Smooth muscle cell (in vitro differentiated cells): ENCODE results near the gene GLRX3. TPM values are rescaled to one million over a fixed set of nuclear protein-coding genes. Genes with fewer than 3 reads are reported as not detected.

Experiments
- DNase-seq: peaks from one replicate; lab custom pipeline; 2025; ENCODE audit not compliant: unreplicated experiment; lab: John Stamatoyannopoulos, UW
- H2AFZ ChIP-seq: fragments of 200-600 bp; sonication (generic); 2 replicates; pipeline ENCODE4 v1.6.0; 2016; ENCODE audit warnings: antibody characterized with exemption, low read depth, mild to moderate bottlenecking
- H3F3A ChIP-seq: fragments of 200-600 bp; sonication (generic); 2 replicates; pipeline ENCODE4 v1.6.0; 2017; ENCODE audit warnings: antibody characterized with exemption, low read depth
- H3K27ac ChIP-seq: fragments of 200-600 bp; sonication (generic); 2 replicates; pipeline ENCODE4 v1.5.1; 2016; ENCODE audit warnings: low read depth, mild to moderate bottlenecking
- H3K27me3 ChIP-seq: fragments of 200-600 bp; sonication (generic); 2 replicates; pipeline ENCODE4 v1.6.1; 2016; ENCODE audit warnings: low read depth, mild to moderate bottlenecking
- H3K36me3 ChIP-seq: fragments of 200-600 bp; sonication (generic); 2 replicates; pipeline ENCODE4 v1.5.1; 2016; ENCODE audit warnings: low read depth
- H3K4me1 ChIP-seq: fragments of 200-600 bp; sonication (generic); 2 replicates; pipeline ENCODE4 v1.5.1; 2016; ENCODE audit warnings: low read depth
- H3K4me2 ChIP-seq: fragments of 200-600 bp; sonication (generic); 2 replicates; pipeline ENCODE4 v1.6.0; 2016; ENCODE audit warnings: mild to moderate bottlenecking
- H3K4me3 ChIP-seq: fragments of 200-600 bp; sonication (generic); 2 replicates; pipeline ENCODE4 v1.5.1; 2016; ENCODE audit warnings: mild to moderate bottlenecking
- H3K79me2 ChIP-seq: fragments of 200-600 bp; sonication (generic); 2 replicates; pipeline ENCODE4 v1.6.0; 2016; ENCODE audit warnings: low read depth, mild to moderate bottlenecking
- H3K9ac ChIP-seq: fragments of 200-600 bp; sonication (generic); 2 replicates; pipeline ENCODE4 v1.6.0; 2016; ENCODE audit warnings: low read depth
- H3K9me3 ChIP-seq: fragments of 200-600 bp; sonication (generic); replicated peaks from 2 replicates; pipeline ENCODE4 v1.5.1; 2016; ENCODE audit warnings: low read depth
- H4K20me1 ChIP-seq: fragments of 200-600 bp; sonication (generic); 2 replicates; pipeline ENCODE4 v1.6.0; 2016; ENCODE audit warnings: low read depth
- WGBS: methylation state at CpG from one replicate; pipeline ENCODE4 v1.1.7; 2016; ENCODE audit warnings: low lambda C conversion rate; 5-methylcytosine and 5-hydroxymethylcytosine counted together
- polyA plus RNA-seq: library from polyadenylated mRNA; unstranded; fragments of >200 nt; fragmentation: Nextera tagmentation; extraction: Ambion mirVana; gene quantifications from 2 replicates; pipeline ENCODE4 v1.2.1, GENCODE V29; 2016
- total RNA-seq: library from RNA; depleted of rRNA; stranded (reverse); fragments of >200 nt; gene quantifications from 2 replicates; pipeline ENCODE4 v1.2.3, GENCODE V29; 2014
- TF ChIP-seq, protein P1 (sequence below): fragments of 200-600 bp; sonication (generic); IDR thresholded peaks from 2 replicates; pipeline ENCODE4 v1.5.1; 2017; ENCODE audit warnings: borderline replicate concordance, mild to moderate bottlenecking, antibody characterized with exemption; ENCODE audit not compliant: insufficient read depth, poor library complexity, severe bottlenecking

The GLRX3 gene
- total and polyA plus RNA-seq, 2 experiments from 2014 or later = 125 to 132 TPM

DNA sequence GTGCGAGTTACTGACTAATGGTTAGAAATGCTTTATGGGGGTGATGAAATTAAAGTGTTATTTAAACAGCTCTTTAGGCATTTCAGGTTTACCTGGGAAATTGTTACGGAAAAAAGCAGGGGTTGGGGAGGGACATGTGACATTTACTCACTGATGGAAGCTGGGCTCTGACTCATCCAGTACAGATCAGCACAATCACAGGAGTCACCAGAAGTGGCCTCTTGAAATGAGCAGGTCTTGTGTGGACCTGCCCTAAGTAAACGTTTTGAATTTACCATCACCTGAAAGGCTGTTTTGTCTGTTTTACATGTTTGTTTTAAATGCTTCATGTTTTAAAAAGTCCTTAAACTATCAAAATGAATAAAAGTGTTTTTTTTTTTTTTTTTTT lies 2.3 kb downstream of the GLRX3 start:
- H3K36me3 ChIP-seq = no peaks in the 10 kb centered on the region
- H4K20me1 ChIP-seq = peaks cover 67% of the 10 kb centered on the region
- TF ChIP-seq, protein P1, sequence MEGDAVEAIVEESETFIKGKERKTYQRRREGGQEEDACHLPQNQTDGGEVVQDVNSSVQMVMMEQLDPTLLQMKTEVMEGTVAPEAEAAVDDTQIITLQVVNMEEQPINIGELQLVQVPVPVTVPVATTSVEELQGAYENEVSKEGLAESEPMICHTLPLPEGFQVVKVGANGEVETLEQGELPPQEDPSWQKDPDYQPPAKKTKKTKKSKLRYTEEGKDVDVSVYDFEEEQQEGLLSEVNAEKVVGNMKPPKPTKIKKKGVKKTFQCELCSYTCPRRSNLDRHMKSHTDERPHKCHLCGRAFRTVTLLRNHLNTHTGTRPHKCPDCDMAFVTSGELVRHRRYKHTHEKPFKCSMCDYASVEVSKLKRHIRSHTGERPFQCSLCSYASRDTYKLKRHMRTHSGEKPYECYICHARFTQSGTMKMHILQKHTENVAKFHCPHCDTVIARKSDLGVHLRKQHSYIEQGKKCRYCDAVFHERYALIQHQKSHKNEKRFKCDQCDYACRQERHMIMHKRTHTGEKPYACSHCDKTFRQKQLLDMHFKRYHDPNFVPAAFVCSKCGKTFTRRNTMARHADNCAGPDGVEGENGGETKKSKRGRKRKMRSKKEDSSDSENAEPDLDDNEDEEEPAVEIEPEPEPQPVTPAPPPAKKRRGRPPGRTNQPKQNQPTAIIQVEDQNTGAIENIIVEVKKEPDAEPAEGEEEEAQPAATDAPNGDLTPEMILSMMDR = no peak
- peaks cover 13% of the 10 kb centered on the region for H3K4me1 ChIP-seq
- DNase-seq = no peak
- H3K4me2 ChIP-seq = peak overlapping the region; percentile 90
- H3K9me3 ChIP-seq = no peaks in the 10 kb centered on the region
- H2AFZ ChIP-seq = no peak overlapping the region
- H3K9ac ChIP-seq = peak overlapping the region; percentile 97
- no peaks in the 10 kb centered on the region for H3F3A ChIP-seq
- H3K27ac ChIP-seq = peak overlapping the region; percentile 97
- WGBS = 45% methylated on average over 3 of the region's 3 CpGs
- H3K27me3 ChIP-seq = no peaks in the 10 kb centered on the region
- no peak overlapping the region for H3K4me3 ChIP-seq
- peaks cover 73% of the 10 kb centered on the region for H3K79me2 ChIP-seq

DNA sequence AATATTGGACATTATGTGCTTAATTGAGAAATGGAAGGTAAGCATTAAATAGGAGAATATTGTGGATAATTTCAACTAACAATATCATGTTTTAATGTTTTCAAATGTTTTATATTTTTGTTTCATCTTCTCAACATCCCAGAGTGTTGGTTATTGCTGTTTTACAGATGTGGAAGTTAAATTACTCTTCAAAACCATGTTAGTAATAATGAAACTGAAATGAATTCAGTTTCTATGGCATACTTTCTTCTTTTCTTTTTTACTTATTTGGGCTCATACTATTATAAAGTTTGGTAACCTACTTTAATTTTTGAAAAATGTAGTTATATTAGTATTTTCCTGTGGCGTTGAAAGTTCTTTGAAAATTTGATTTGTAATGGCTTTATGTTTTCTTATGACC lies 4.2 kb downstream of the GLRX3 start:
- peaks cover 86% of the 10 kb centered on the region for H4K20me1 ChIP-seq

GRCh38 chr10:130141038-130141437 lies 4.8 kb downstream of the GLRX3 start:
- Histone ChIP-seq H2AFZ (no peak overlapping the region), H3K27ac (peak overlapping the region; percentile 35), H3K4me2 (peak overlapping the region; percentile 8), H3K4me1 (peaks cover 13% of the 10 kb centered on the region), H3K4me3 (no peak overlapping the region), H3K79me2 (peaks cover 98% of the 10 kb centered on the region), H3K36me3 (peaks cover 4% of the 10 kb centered on the region), H3K9me3 (no peaks in the 10 kb centered on the region), H4K20me1 (peaks cover 92% of the 10 kb centered on the region), H3K27me3 (no peaks in the 10 kb centered on the region), H3F3A (no peaks in the 10 kb centered on the region), H3K9ac (no peak overlapping the region)
- 92% methylated on average over 4 of the region's 4 CpGs for WGBS
- TF ChIP-seq, protein P1 = no peak
- DNase-seq = no peak

More for the DNA sequence above, 4.2 kb downstream of the GLRX3 start:
- H3K9ac ChIP-seq = no peak overlapping the region
- H2AFZ ChIP-seq = no peak overlapping the region
- no peaks in the 10 kb centered on the region for H3K27me3 ChIP-seq
- H3K4me3 ChIP-seq = no peak overlapping the region
- H3K4me2 ChIP-seq = peak overlapping the region; percentile 8
- no peak for DNase-seq
- TF ChIP-seq, protein P1 = no peak
- peaks cover 92% of the 10 kb centered on the region for H3K79me2 ChIP-seq
- no peaks in the 10 kb centered on the region for H3F3A ChIP-seq
- no peaks in the 10 kb centered on the region for H3K9me3 ChIP-seq
- no peaks in the 10 kb centered on the region for H3K36me3 ChIP-seq
- peaks cover 13% of the 10 kb centered on the region for H3K4me1 ChIP-seq
- peak overlapping the region; percentile 5 for H3K27ac ChIP-seq
- 94% methylated on average over 1 of the region's 1 CpG for WGBS

DNA sequence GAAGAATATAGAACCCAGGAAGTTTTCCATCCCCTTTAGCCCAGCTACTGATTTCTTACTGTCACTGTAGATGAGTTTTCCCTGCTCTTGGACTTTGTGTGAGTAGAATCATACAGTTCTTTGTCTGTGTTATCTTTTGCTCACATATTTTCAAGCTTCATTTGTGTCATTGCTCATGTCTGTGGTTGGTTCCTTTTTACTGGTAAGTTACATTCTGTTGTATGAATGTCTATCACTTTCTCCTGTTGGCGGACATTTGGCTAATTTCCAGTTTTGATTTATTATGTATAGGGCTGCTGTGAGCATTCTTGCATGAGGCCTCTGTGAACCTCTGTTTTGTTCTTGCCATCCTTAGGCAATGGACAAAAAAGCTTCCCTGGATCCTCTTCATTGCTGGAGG lies 5.3 kb downstream of the GLRX3 start:
- no peaks in the 10 kb centered on the region for H3K9me3 ChIP-seq
- H3K4me2 ChIP-seq = peak overlapping the region; percentile 8
- 86% methylated on average over 1 of the region's 1 CpG for WGBS

More for the DNA sequence above, 5.3 kb downstream of the GLRX3 start:
- no peak overlapping the region for H2AFZ ChIP-seq
- H3K27me3 ChIP-seq = no peaks in the 10 kb centered on the region
- H3K27ac ChIP-seq = peak overlapping the region; percentile 35
- peaks cover 13% of the 10 kb centered on the region for H3K4me1 ChIP-seq
- peaks cover 96% of the 10 kb centered on the region for H4K20me1 ChIP-seq
- peak overlapping the region; percentile 22 for H3K9ac ChIP-seq
- peaks cover 6% of the 10 kb centered on the region for H3K36me3 ChIP-seq
- no peaks in the 10 kb centered on the region for H3F3A ChIP-seq
- TF ChIP-seq, protein P1 = no peak
- DNase-seq = no peak
- no peak overlapping the region for H3K4me3 ChIP-seq
- H3K79me2 ChIP-seq = peaks cover 99% of the 10 kb centered on the region
